Subcutaneous adipose tissue (tissue), 4 donors: Measurements from ENCODE around the gene PTPRC. TPM values are rescaled to one million over a fixed set of nuclear protein-coding genes. Genes with fewer than 3 reads are reported as not detected.

Source experiments
- CTCF ChIP-seq: fragments of 450-650 bp; IDR thresholded peaks from one replicate; pipeline ENCODE4 v1.5.1; 2016; ENCODE audit warnings: low read depth, mild to moderate bottlenecking, control low read depth, antibody characterized with exemption, moderate library complexity
- total RNA-seq, 4 donors: library from RNA; depleted of rRNA; stranded (reverse); fragments of >200 nt; gene quantifications; one replicate each; pipeline ENCODE4 v1.1.0, GENCODE V29; 2016

PTPRC gene
- total RNA-seq, 4 donors from 2014 or later: 18.6 to 167 (median 59.8) TPM

- TF ChIP-seq CTCF: no peak
Measured at GRCh38 chr1:198600906-198601305, 37.9 kb upstream of the PTPRC start.

- TF ChIP-seq CTCF: no peak
Measured at GRCh38 chr1:198601936-198602889, 36.6 kb upstream of the PTPRC start.

- no peak for TF ChIP-seq CTCF
Measured at GRCh38 chr1:198604975-198605374, 33.9 kb upstream of the PTPRC start.

- TF ChIP-seq CTCF: no peak
Measured at GRCh38 chr1:198605406-198605805, 33.4 kb upstream of the PTPRC start.

- no peak for TF ChIP-seq CTCF
Measured at GRCh38 chr1:198606020-198606438, 32.8 kb upstream of the PTPRC start.

GRCh38 chr1:198607714-198608113 lies 31.1 kb upstream of the PTPRC start:
- TF ChIP-seq CTCF: no peak

- TF ChIP-seq CTCF: no peak
Measured at GRCh38 chr1:198610362-198610761, 28.5 kb upstream of the PTPRC start.
